Activated naive CD8-positive, alpha-beta T cell treated with anti-CD3 and anti-CD28 coated beads, Interleukin-2, amount 50 U/mL, for 24 hours (primary cell): Measurements from ENCODE around the gene SLC4A8.
"Not testable (repeated sequence)": the region's sequence is repeated elsewhere in the genome, so short reads cannot be mapped to it uniquely, and the experiment has no call there.

Experiments
- ATAC-seq: fragments of 150-1000 bp; cut with Tn5 transposase; one replicate; pipeline ENCODE4 v1.10.0; 2021
- DNase-seq: peaks from one replicate; pipeline ENCODE4 v3.0.0; 2021
- H3K27ac Mint-ChIP-seq: one replicate; pipeline ENCODE4 v1.8.0; 2021; ENCODE audit warnings: mild to moderate bottlenecking, mixed read lengths
- H3K27me3 Mint-ChIP-seq: one replicate; pipeline ENCODE4 v1.8.0; 2021; ENCODE audit warnings: mixed read lengths
- H3K36me3 Mint-ChIP-seq: one replicate; pipeline ENCODE4 v1.8.0; 2021; ENCODE audit warnings: low read depth, mixed read lengths
- H3K4me1 Mint-ChIP-seq: one replicate; pipeline ENCODE4 v1.8.0; 2021; ENCODE audit warnings: mixed read lengths
- H3K4me3 Mint-ChIP-seq: one replicate; pipeline ENCODE4 v1.8.0; 2021; ENCODE audit warnings: mild to moderate bottlenecking, moderate library complexity, mixed read lengths
- H3K9me3 Mint-ChIP-seq: one replicate; pipeline ENCODE4 v1.8.0; 2021; ENCODE audit warnings: mixed read lengths

The SLC4A8 gene

DNA sequence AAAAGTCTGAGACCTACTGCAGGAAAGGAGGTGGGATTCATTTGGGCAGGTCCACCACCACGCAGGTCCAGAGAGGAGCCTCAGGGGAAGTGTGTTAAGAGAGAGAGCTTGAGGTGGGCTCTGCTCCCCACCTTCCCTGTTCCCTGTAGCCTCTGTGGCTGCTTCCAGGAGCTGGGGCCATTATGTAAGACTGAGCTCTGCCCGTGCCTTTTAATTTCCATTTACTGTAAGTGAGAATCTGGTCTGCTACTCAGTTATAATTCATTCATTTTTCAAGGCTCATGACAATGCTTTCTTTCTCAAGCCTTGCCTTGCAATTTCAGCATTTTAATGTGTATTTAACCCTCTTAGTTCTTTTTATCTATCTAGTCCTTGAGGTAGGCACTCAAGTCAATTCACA lies 8.3 kb downstream of the SLC4A8 start:
- Mint-ChIP-seq H3K4me1 (peaks cover 1% of the 10 kb centered on the region), H3K4me3 (no peak overlapping the region), H3K27ac (no peak overlapping the region), H3K36me3 (no peaks in the 10 kb centered on the region), H3K9me3 (no peaks in the 10 kb centered on the region), H3K27me3 (no peaks in the 10 kb centered on the region)
- DNase-seq: no peak
- no peak for ATAC-seq

DNA sequence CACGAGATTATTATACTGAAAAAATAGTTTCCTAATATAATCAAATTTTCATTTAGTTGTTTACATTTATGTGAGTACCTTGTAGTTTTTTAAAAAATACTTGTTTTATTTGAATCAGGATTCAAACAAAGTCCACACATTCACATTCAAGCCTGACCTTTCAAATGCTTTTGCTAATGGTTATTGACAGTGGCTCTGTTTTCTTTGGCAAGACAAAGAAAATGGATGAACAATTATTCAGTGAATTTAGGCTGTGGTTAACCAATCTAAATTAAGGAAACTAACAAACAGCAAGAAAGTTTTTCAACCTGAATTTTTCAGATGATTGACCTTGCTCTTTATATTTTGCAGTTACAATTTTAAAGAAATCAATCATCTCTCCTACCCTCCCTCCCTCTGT lies 9.7 kb downstream of the SLC4A8 start:
- no peak overlapping the region for H3K27ac Mint-ChIP-seq
- DNase-seq (no peak), ATAC-seq (no peak)
- H3K27me3 Mint-ChIP-seq: no peaks in the 10 kb centered on the region
- no peaks in the 10 kb centered on the region for H3K9me3 Mint-ChIP-seq
- H3K4me3 Mint-ChIP-seq: no peak overlapping the region
- no peaks in the 10 kb centered on the region for H3K36me3 Mint-ChIP-seq
- H3K4me1 Mint-ChIP-seq: peaks cover 1% of the 10 kb centered on the region

DNA sequence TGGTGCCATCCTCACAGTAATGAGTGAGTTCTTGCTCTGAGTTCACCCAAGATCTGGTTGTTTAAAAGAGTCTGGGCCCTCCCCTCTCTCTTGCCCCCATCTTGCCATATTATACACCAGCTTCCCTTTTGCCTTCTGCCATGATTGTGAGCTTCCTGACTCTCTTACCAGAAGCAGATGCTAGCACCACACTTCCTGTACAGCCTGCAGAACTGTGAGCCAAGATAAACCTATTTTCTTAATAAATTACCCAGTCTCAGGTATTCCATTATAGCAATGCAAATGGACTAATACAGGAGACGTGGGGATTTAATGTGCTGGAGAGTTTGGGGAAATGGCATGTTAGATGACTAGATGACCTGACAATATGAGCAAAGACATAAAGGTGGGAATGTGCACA lies 12.8 kb downstream of the SLC4A8 start:
- Mint-ChIP-seq H3K27me3 (no peaks in the 10 kb centered on the region), H3K4me1 (peaks cover 10% of the 10 kb centered on the region)
- ATAC-seq: no peak

DNA sequence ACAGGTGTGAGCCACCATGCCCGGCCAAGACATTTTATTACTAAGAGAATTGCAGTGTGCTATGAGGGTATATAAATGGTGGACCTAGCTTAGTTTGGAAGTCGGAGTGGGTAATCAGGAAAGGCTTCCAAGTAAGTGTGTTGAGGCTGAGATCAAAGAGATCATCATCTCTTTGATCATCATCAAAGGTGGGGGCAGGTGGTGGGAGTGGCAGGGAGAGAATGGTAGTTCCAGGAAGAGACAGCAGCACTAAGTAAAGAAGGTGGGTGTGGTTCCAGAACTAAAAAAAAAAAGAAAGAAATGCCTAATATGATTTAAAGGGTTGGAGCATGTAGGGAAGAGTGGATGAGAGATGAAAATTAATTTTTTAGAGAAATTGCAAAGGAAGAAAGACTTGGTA lies 14.7 kb downstream of the SLC4A8 start:
- DNase-seq (no peak), ATAC-seq (no peak)
- no peak overlapping the region for H3K27ac Mint-ChIP-seq
- no peak overlapping the region for H3K4me3 Mint-ChIP-seq
- H3K27me3 Mint-ChIP-seq: no peaks in the 10 kb centered on the region
- no peaks in the 10 kb centered on the region for H3K9me3 Mint-ChIP-seq
- peaks cover 10% of the 10 kb centered on the region for H3K4me1 Mint-ChIP-seq
- H3K36me3 Mint-ChIP-seq: no peaks in the 10 kb centered on the region

More for the DNA sequence above, 12.8 kb downstream of the SLC4A8 start:
- Mint-ChIP-seq H3K4me3 (no peak overlapping the region), H3K9me3 (no peaks in the 10 kb centered on the region), H3K36me3 (no peaks in the 10 kb centered on the region), H3K27ac (no peak overlapping the region)
- DNase-seq: no peak

DNA sequence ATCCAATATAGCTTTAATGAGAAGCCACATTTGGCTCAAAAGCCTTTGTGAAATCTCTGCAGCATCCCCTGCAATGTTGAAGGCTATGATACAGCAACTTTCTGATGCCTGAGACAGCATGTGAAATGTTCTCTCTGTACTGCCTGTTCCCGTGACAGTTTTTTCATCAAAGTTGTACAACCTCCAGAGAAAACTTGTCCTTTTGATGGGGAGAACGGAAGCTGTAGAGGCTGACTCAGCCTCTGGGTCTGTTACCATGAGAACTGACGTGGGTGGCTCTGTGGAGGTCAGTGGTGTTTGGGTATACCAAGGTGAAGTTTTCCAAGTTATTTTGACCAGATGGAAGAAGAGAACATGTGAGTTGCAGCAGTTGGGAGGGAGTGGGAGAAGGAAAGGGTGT lies 17.0 kb downstream of the SLC4A8 start:
- no peak overlapping the region for H3K4me3 Mint-ChIP-seq
- H3K27me3 Mint-ChIP-seq: no peaks in the 10 kb centered on the region
- ATAC-seq (peak; percentile 43), DNase-seq (no peak)
- H3K9me3 Mint-ChIP-seq: no peaks in the 10 kb centered on the region
- H3K4me1 Mint-ChIP-seq: peaks cover 10% of the 10 kb centered on the region
- no peak overlapping the region for H3K27ac Mint-ChIP-seq
- no peaks in the 10 kb centered on the region for H3K36me3 Mint-ChIP-seq

DNA sequence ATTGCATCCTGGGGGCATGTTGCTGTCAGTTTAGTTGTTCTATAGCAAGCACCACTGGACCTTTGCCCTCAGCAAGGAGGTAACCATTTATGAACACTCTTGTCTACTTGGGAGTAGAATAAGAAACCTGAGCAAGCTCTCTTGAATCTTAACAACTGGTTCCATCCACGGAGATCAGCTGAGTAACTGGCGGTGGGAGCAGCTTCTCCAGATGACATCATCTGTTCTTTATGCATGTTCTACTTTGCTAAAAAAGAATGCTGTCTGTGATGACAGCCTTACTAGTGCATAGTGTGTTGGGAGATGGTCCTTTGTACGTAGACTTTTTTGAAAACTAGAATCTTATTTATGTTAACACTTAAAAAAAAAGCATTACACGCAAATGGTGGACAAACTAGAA lies 17.7 kb downstream of the SLC4A8 start:
- no peak for DNase-seq
- Mint-ChIP-seq H3K4me1 (peaks cover 10% of the 10 kb centered on the region), H3K27ac (no peak overlapping the region)

DNA sequence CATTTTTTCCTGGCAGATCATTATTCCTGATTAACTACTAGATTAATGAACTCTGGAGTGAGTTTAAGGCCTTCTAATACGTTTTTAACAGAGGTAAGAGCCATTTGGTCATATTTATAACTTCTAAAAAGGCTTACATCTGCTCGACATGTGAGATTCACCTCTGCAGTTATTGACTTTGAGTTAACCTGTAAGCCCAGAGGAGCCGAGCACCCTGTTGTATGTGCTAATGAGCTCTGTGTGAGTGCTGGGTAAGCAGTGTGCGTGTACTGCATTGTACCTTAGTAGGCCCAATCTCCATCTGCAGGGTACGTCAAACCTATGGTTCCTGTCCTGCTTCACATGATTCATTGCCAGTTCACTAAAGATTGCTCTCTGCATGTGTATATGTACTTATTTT lies 18.9 kb downstream of the SLC4A8 start:
- DNase-seq (no peak), ATAC-seq (no peak)
- Mint-ChIP-seq H3K27me3 (no peaks in the 10 kb centered on the region), H3K4me3 (no peak overlapping the region), H3K36me3 (no peaks in the 10 kb centered on the region), H3K4me1 (peaks cover 10% of the 10 kb centered on the region), H3K27ac (no peak overlapping the region), H3K9me3 (no peaks in the 10 kb centered on the region)

More for the DNA sequence above, 17.7 kb downstream of the SLC4A8 start:
- H3K36me3 Mint-ChIP-seq: no peaks in the 10 kb centered on the region
- no peak overlapping the region for H3K4me3 Mint-ChIP-seq
- no peaks in the 10 kb centered on the region for H3K9me3 Mint-ChIP-seq
- ATAC-seq: no peak
- H3K27me3 Mint-ChIP-seq: no peaks in the 10 kb centered on the region

DNA sequence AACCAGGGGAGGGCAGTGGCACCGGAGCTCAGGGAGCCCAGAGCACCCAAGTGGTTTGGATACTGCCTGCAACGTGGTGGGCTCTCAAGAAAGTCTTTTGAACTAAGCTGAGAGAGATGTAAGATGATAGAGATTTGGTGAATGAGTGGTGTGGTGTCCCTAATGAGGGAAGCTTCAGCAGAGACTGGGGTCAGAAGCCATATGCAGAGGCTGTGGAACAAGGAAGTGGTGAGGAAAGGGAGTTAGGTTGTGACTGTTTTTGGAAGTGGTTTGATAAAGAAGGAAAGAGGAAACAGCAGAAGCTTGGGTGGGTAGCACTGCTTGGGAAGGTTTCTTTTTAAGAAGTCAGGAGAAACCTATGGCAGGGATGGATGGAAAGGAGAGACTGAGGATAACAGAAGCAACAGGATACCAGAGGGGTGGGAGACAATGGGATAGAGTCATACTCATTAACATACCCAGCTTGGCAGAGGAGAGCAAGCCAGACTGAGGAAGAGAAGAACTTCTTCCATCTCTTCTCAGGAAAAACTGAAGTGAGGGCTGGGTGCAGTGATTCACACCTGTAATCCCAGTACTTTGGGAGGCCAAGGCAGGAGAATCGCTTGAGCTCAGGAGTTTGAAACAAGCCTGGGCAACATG lies 24.1 kb downstream of the SLC4A8 start:
- no peaks in the 10 kb centered on the region for H3K9me3 Mint-ChIP-seq
- DNase-seq (no peak), ATAC-seq (no peak)
- H3K36me3 Mint-ChIP-seq: no peaks in the 10 kb centered on the region
- H3K27me3 Mint-ChIP-seq: no peaks in the 10 kb centered on the region
- no peak overlapping the region for H3K4me3 Mint-ChIP-seq
- H3K27ac Mint-ChIP-seq: no peak overlapping the region
- H3K4me1 Mint-ChIP-seq: no peaks in the 10 kb centered on the region

DNA sequence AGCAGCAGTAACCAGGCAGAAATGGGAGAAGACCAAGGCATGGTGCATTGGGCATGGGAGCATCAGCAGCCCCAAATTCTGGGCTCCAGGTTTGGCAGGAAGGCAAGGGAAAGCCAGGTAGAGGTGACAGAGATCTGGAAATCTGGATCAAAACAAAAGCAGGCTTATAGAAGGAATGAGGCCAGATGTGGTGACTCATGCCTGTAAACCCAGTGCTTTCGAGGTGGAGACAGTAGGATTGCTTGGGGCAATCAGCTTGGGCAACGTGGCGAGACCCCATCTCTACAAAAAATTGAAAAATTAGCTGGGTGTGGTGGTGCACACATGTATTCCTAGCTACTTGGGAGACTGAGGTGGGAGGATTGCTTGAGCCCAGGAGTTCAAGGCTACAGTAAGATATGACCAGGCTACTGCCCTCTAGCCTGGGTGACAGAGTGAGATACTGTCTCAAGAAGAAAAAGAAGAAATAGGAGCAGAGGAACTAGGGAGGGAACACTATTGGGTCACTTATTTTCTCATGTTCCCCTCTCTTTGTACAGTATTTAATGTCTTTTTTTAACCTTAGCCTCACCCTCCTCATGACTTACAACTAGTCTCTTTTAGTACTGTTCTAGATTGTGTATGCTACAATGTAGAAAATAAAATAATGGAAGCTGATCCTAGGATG lies 25.1 kb downstream of the SLC4A8 start:
- no peaks in the 10 kb centered on the region for H3K27me3 Mint-ChIP-seq
- DNase-seq (no peak), ATAC-seq (no peak)
- H3K9me3 Mint-ChIP-seq: no peaks in the 10 kb centered on the region
- H3K4me3 Mint-ChIP-seq: no peak overlapping the region
- H3K36me3 Mint-ChIP-seq: no peaks in the 10 kb centered on the region
- H3K4me1 Mint-ChIP-seq: no peaks in the 10 kb centered on the region
- H3K27ac Mint-ChIP-seq: no peak overlapping the region

DNA sequence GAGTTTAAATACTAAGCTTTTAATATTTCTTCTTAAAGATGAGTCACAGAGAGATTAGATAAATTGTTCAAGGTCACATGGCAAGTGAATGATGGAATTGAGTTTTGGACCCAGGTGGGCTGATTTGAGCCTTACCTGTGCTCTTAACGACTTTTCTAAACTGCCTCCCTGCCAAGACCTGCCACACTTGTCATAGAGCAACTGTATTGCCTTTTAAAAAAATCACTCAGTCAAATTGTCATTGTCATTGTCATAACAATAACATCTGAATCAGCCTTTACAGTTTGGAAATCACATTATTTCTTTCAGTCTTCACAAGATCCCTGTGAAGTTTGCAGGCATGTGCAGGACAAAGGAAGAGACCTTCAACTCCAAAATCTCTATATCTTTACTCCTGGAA lies 25.7 kb downstream of the SLC4A8 start:
- no peak for ATAC-seq
- no peaks in the 10 kb centered on the region for H3K27me3 Mint-ChIP-seq
- H3K27ac Mint-ChIP-seq: no peak overlapping the region
- no peaks in the 10 kb centered on the region for H3K36me3 Mint-ChIP-seq
- no peak for DNase-seq
- no peaks in the 10 kb centered on the region for H3K4me1 Mint-ChIP-seq
- no peaks in the 10 kb centered on the region for H3K9me3 Mint-ChIP-seq
- H3K4me3 Mint-ChIP-seq: no peak overlapping the region

DNA sequence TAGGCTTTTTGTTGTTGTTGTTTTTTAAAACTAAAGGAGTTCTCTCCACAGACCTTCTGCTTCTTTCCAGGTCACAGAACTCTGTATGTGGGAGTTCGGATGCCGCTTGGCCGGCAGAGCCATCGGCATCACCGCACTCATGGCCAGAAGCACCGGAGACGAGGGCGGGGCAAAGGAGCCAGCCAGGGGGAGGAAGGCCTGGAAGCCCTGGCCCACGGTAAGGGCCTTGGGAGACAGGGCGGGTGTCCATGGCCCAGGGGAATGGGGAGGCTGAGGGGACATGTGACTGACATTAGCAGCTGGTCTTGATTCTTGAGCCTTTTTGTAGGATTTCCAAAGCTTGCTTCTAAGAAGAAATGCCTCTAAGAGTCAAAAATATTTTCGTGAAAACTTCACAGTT lies 26.2 kb downstream of the SLC4A8 start:
- H3K27ac Mint-ChIP-seq: no peak overlapping the region
- H3K9me3 Mint-ChIP-seq: no peaks in the 10 kb centered on the region
- H3K36me3 Mint-ChIP-seq: no peaks in the 10 kb centered on the region
- no peaks in the 10 kb centered on the region for H3K4me1 Mint-ChIP-seq
- no peak overlapping the region for H3K4me3 Mint-ChIP-seq
- H3K27me3 Mint-ChIP-seq: no peaks in the 10 kb centered on the region
- no peak for ATAC-seq
- DNase-seq: no peak

DNA sequence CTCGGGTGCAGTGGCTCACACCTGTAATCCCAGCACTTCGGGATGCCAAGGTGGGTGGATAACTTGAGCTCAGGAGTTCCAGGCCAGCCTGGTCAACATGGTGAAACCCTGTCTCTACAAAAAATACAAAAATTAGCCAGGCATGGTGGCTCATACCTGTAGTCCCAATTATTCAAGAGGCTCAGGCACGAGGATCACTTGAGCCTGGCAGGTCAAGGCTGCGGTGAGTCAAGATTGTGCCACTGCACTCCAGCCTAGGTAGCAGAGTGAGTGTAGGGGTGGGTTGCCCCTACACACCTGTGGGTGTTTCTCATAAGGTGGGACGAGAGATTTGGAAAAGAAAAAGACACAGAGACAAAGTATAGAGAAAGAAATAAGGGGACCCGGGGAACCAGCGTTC lies 29.4 kb downstream of the SLC4A8 start:
- H3K4me1 Mint-ChIP-seq, DNase-seq, H3K9me3 Mint-ChIP-seq, H3K27ac Mint-ChIP-seq, H3K27me3 Mint-ChIP-seq, H3K36me3 Mint-ChIP-seq, H3K4me3 Mint-ChIP-seq, ATAC-seq: not testable (repeated sequence)

DNA sequence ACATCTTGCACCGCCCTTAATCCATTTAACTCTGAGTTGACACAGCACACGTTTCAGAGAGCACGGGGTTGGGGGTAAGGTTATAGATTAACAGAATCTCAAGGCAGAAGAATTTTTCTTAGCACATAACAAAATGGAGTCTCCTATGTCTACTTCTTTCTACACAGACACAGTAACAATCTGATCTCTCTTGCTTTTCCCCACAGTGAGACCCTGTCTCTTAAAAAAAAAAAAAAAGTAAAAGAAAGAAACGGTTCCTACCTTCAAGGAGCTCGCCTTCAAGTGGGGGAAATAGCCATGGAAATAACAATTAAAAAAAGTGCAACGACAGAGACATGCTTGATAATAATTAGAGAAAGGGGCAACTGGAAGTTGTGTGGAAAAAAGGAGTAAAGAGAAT lies 30.4 kb downstream of the SLC4A8 start:
- H3K27me3 Mint-ChIP-seq, H3K36me3 Mint-ChIP-seq, H3K9me3 Mint-ChIP-seq, H3K27ac Mint-ChIP-seq, DNase-seq, H3K4me1 Mint-ChIP-seq, ATAC-seq, H3K4me3 Mint-ChIP-seq: not testable (repeated sequence)

DNA sequence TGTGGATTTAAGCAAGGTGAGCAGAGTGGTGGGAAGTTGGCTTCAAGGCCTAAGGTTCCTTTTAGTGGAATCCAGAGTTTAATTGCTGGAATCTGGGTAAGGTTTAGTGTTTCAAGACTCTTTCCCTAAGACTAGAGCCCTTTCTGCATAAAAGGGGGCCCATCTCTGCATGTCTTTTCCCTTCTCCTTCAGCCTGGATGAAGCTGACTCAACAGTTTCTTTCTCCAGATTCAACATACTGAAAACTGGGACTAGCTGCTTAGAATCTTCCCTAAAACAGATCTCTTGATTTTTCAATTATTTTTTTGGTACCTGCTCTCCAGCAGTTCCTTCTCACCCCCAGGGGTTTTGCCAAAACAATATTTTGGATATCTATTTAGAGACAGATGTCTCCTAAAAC lies 34.0 kb downstream of the SLC4A8 start:
- Mint-ChIP-seq H3K36me3 (no peaks in the 10 kb centered on the region), H3K4me1 (no peaks in the 10 kb centered on the region), H3K27ac (no peak overlapping the region), H3K9me3 (no peaks in the 10 kb centered on the region), H3K27me3 (no peaks in the 10 kb centered on the region), H3K4me3 (no peak overlapping the region)
- DNase-seq: no peak
- ATAC-seq: no peak

DNA sequence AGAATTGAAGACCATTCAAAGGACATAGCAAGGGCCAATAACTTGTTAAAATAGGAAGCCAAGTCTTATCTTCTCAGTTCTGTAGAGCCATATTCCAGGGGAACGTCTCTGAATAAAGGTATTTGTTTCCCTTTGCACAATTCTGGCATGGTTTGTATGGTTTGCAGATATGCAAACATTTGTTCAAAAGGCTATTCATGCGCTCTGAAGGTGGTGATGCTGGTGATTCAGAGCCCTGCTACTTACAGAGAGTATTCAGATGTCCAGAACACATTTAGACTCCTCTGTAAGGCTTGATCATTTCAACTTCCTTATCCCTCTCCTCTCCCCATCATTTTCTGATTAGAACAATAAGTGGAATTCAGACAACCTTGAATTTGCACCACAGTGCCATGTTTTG lies 35.9 kb downstream of the SLC4A8 start:
- no peaks in the 10 kb centered on the region for H3K36me3 Mint-ChIP-seq
- H3K4me3 Mint-ChIP-seq: no peak overlapping the region
- H3K9me3 Mint-ChIP-seq: no peaks in the 10 kb centered on the region
- DNase-seq (no peak), ATAC-seq (no peak)
- no peak overlapping the region for H3K27ac Mint-ChIP-seq
- H3K4me1 Mint-ChIP-seq: no peaks in the 10 kb centered on the region
- no peaks in the 10 kb centered on the region for H3K27me3 Mint-ChIP-seq

DNA sequence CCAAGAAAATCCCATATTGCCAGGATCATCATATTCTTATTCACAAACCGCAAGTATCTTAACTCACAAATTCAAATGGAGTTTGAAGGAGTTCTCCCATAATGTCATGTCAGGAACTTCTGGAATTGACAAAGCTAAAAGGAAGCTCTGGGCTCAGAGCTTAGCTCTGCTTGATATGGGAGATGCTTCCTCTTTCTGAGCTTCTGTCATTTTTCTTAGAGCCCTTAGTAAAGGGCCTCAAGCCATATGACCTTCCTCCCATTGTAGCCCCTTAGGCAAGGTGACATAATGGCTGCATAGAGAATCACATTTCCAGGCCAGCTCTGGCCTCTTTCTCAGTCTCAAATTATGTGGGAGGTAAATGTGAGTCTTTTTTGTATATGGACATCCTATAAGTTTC lies 40.9 kb downstream of the SLC4A8 start:
- ATAC-seq: no peak
- Mint-ChIP-seq H3K4me3 (no peak overlapping the region), H3K9me3 (no peaks in the 10 kb centered on the region), H3K36me3 (no peaks in the 10 kb centered on the region), H3K27me3 (no peaks in the 10 kb centered on the region), H3K4me1 (no peaks in the 10 kb centered on the region), H3K27ac (no peak overlapping the region)
- no peak for DNase-seq
